Measurements from ENCODE around the gene ADAMTS9.

ADAMTS9 gene

GRCh38 chr3:64668582-64669510, 19.0 kb downstream of the ADAMTS9 start:
- H3K4me3 ChIP-seq (ENCODE audit: control insufficient read depth, low read depth, low read length), result no peak overlapping the region
- no peak for DNase-seq (ENCODE audit: low read depth)
- no peak for TF ChIP-seq CTCF (IDR thresholded peaks at IDR 0.05; ENCODE audit: control insufficient read depth, insufficient read depth, low read depth, low read length, missing control alignments)

DNA sequence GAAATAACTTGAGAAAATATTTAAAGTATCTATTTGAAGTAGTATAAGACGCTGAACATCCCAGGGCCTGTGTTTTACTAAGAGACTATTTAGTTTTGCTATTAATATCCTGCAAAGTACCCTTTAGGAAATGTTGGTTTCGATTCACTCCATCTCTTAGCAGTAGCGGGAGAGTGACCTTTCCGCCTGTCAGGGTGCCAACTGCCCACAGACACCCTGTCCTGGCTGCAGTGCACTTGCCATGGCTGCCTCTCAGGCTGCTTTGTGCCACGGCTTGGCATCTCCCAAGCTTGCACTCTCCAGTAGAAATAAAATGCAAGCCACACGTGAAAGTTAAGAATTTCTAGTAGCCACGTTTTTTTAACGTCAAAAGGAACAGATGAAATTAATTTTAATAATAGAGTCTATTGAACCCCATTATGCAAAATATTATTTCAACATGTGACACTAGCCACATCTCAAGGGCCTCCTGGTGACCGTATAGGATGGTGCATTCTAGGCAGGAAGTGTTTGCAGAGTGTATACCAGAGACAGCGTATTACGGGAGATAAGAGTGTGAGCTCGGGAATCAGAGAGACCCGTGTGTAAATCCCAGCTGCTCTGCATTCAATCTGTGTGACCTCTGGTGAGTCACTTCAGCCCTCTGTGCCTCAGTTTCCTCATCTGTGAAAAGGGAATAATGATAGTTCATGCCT, 19.8 kb downstream of the ADAMTS9 start:
- TF ChIP-seq CTCF (IDR thresholded peaks at IDR 0.05; ENCODE audit: control insufficient read depth, insufficient read depth, low read depth, low read length, missing control alignments), result no peak
- no peak overlapping the region for H3K4me3 ChIP-seq (ENCODE audit: control insufficient read depth, low read depth, low read length)
- no peak for DNase-seq (ENCODE audit: low read depth)

- no peak for TF ChIP-seq CTCF (IDR thresholded peaks at IDR 0.05; ENCODE audit: control insufficient read depth, insufficient read depth, low read depth, low read length, missing control alignments)
- DNase-seq (ENCODE audit: low read depth), result no peak
Observed at GRCh38 chr3:64667138-64667537, 20.7 kb downstream of the ADAMTS9 start.

DNA sequence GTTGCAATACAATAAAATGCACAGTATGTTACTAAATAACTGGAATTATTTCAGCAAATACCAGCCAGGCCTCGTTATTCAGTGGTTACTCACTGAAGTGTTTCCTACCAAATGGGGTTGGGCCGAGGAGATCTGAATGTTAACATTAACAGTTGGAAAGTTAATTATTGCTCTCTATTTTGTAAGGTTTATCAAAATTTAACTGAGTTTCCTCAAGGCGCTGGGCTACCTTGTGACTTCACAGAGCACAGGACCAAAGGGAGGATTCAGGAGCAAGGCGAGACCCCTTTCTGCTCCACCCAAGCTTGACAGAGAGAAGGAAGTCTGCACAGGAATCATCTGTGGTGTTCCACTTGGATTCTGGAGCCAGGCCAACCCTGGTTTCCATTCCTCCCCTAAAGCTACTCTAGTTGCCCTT, 21.6 kb downstream of the ADAMTS9 start:
- no peak for DNase-seq (ENCODE audit: low read depth)
- no peak for TF ChIP-seq CTCF (IDR thresholded peaks at IDR 0.05; ENCODE audit: control insufficient read depth, insufficient read depth, low read depth, low read length, missing control alignments)
- H3K4me3 ChIP-seq (ENCODE audit: control insufficient read depth, low read depth, low read length), result no peak overlapping the region

More at GRCh38 chr3:64667138-64667537, 20.7 kb downstream of the ADAMTS9 start:
- H3K4me3 ChIP-seq (ENCODE audit: control insufficient read depth, low read depth, low read length), result no peak overlapping the region

DNA sequence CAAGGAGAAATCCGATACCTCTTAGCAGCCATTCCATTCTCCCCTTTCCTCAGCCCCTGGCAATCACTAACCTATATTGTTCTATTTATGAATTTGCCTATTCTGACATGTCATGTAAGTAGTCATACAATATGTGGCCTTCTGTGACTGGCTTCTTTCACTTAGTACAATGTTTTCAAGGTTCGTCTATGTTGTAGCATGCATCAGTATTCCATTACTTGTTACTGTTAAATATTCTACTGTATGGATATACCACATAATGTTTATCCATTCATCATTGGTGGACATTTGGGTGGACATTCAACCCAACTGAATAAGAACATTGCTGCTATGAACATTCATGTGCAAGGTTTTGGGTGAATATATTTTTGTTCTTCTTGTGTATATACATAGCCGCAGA, 23.4 kb downstream of the ADAMTS9 start:
- no peak for TF ChIP-seq CTCF (IDR thresholded peaks at IDR 0.05; ENCODE audit: control insufficient read depth, insufficient read depth, low read depth, low read length, missing control alignments)
- no peak for DNase-seq (ENCODE audit: low read depth)
- no peak overlapping the region for H3K4me3 ChIP-seq (ENCODE audit: control insufficient read depth, low read depth, low read length)

DNA sequence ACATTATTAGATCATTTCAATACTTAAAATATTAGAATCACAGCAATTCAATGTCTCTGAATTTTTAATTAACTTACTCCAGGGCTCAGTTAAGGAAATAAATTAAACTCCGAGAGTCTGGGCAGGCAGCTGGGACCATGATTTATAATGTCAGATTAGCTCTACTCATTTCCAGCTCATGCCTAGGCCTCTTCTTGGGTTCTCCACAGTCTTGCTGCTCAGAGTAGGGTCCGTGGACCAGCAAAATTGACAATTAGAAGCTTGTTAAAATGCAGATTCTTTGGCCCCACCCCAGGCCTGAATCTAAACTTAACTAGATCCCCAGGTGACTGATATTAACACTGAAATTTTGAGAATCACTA, 28.2 kb downstream of the ADAMTS9 start:
- no peak for DNase-seq (ENCODE audit: low read depth)
- no peak overlapping the region for H3K4me3 ChIP-seq (ENCODE audit: control insufficient read depth, low read depth, low read length)
- TF ChIP-seq CTCF (IDR thresholded peaks at IDR 0.05; ENCODE audit: control insufficient read depth, insufficient read depth, low read depth, low read length, missing control alignments), result no peak
